MM.1S (cell line): Measurements from ENCODE around the gene SERPINB3.

Source experiments
- EZH2phosphoT487 ChIP-seq: fragments of 300-600 bp; sonication (generic); IDR thresholded peaks from 2 replicates; pipeline ENCODE4 v1.6.1; 2018; ENCODE audit warnings: antibody characterized with exemption, low read length
- TF ChIP-seq, protein P1 (sequence below): fragments of 300-600 bp; sonication (generic); IDR thresholded peaks from 2 replicates; pipeline ENCODE4 v1.5.1; 2016; ENCODE audit warnings: antibody characterized with exemption, low read length, mixed read lengths

- TF ChIP-seq, protein P1, sequence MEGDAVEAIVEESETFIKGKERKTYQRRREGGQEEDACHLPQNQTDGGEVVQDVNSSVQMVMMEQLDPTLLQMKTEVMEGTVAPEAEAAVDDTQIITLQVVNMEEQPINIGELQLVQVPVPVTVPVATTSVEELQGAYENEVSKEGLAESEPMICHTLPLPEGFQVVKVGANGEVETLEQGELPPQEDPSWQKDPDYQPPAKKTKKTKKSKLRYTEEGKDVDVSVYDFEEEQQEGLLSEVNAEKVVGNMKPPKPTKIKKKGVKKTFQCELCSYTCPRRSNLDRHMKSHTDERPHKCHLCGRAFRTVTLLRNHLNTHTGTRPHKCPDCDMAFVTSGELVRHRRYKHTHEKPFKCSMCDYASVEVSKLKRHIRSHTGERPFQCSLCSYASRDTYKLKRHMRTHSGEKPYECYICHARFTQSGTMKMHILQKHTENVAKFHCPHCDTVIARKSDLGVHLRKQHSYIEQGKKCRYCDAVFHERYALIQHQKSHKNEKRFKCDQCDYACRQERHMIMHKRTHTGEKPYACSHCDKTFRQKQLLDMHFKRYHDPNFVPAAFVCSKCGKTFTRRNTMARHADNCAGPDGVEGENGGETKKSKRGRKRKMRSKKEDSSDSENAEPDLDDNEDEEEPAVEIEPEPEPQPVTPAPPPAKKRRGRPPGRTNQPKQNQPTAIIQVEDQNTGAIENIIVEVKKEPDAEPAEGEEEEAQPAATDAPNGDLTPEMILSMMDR, result no peak
- no peak for TF ChIP-seq EZH2phosphoT487
Observed at GRCh38 chr18:63679820-63680606, 18.3 kb upstream of the SERPINB3 start.
